HL-60 (cell line): ENCODE data around the gene COL19A1.

Source experiments
- CTCF ChIP-seq: IDR thresholded peaks from one replicate; pipeline ENCODE4 v1.5.1; 2011; ENCODE audit warnings: low read length, control low read depth, inconsistent platforms; ENCODE audit not compliant: insufficient read depth
- GABPA ChIP-seq: IDR thresholded peaks from 2 replicates; pipeline ENCODE4 v1.6.1; 2012; ENCODE audit warnings: low read depth
- POLR2AphosphoS5 ChIP-seq: IDR thresholded peaks from 2 replicates; pipeline ENCODE4 v1.6.1; 2012; ENCODE audit warnings: low read depth
- REST ChIP-seq: IDR thresholded peaks from 2 replicates; pipeline ENCODE4 v1.6.1; 2012; ENCODE audit warnings: low read depth; ENCODE audit not compliant: insufficient replicate concordance
- SPI1 ChIP-seq: IDR thresholded peaks from 2 replicates; pipeline ENCODE4 v1.6.1; 2012; ENCODE audit warnings: low read depth, mild to moderate bottlenecking, borderline replicate concordance

- TF ChIP-seq CTCF = no peak
- no peak for TF ChIP-seq POLR2AphosphoS5
- no peak for TF ChIP-seq REST
- TF ChIP-seq SPI1 = no peak
- TF ChIP-seq GABPA = no peak
These were observed 314.7 kb downstream of the COL19A1 start for GRCh38 chr6:70180901-70181599.
